ENCODE measurements around the gene IQGAP2.

The IQGAP2 gene

GRCh38 chr5:76694317-76694716 is 291.2 kb downstream of the IQGAP2 start:
- no peak for DNase-seq

GRCh38 chr5:76695346-76695745 is 292.3 kb downstream of the IQGAP2 start:
- DNase-seq, result no peak

DNA sequence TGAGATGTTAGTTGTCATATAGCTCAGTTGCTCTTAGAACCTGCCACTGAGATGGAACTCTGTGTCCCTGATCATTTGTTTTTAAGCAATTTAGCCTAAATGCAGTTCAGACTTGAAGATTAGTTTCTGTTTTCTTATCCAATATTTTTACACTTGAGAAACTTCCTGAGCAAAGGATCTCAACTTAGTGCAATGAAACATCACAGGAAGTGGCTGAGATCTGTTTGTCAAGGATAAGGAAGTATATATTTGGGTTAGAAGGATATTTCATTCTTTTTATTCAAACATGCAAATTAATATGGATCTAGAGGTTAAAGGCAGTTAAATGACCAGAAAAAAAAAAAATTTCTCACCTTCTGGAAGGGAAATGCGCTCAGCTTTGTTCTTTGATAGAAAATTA is 293.2 kb downstream of the IQGAP2 start:
- DNase-seq, result no peak

DNA sequence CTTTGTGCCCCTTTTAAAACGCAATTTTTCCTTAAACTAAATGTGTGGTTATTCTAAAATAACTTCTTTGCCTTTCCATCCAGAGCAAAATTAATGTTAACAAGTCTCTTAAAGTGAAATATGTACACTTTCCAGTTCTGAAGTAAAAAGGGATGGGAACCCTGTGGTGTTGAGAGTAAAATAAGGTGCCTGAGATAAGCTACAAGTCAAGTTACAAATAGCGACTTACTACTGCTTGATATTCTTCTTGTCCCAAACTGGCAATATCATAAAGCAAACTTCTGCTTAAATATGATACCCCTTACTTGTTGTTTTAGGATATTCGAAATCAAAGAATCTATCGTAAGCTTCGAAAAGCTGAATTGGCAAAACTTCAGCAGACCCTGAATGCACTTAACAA is 294.6 kb downstream of the IQGAP2 start:
- DNase-seq, result no peak

GRCh38 chr5:76700571-76700970 is 297.5 kb downstream of the IQGAP2 start:
- DNase-seq, result no peak

GRCh38 chr5:76701298-76701697 is 298.2 kb downstream of the IQGAP2 start:
- DNase-seq, result no peak

- DNase-seq, result no peak
These were observed 300.6 kb downstream of the IQGAP2 start for GRCh38 chr5:76703707-76704106.

- no peak for DNase-seq
These were observed 301.1 kb downstream of the IQGAP2 start for GRCh38 chr5:76704131-76704663.

- DNase-seq, result no peak
These were observed 302.5 kb downstream of the IQGAP2 start for GRCh38 chr5:76705574-76705973.

GRCh38 chr5:76709762-76710161 is 306.7 kb downstream of the IQGAP2 start:
- no peak for DNase-seq

GRCh38 chr5:76710991-76711390 is 307.9 kb downstream of the IQGAP2 start:
- DNase-seq, result no peak

GRCh38 chr5:76714751-76715485 is 311.8 kb downstream of the IQGAP2 start:
- DNase-seq, result peak; percentile 30

GRCh38 chr5:76715486-76715735 is 312.3 kb downstream of the IQGAP2 start:
- no peak for DNase-seq

DNA sequence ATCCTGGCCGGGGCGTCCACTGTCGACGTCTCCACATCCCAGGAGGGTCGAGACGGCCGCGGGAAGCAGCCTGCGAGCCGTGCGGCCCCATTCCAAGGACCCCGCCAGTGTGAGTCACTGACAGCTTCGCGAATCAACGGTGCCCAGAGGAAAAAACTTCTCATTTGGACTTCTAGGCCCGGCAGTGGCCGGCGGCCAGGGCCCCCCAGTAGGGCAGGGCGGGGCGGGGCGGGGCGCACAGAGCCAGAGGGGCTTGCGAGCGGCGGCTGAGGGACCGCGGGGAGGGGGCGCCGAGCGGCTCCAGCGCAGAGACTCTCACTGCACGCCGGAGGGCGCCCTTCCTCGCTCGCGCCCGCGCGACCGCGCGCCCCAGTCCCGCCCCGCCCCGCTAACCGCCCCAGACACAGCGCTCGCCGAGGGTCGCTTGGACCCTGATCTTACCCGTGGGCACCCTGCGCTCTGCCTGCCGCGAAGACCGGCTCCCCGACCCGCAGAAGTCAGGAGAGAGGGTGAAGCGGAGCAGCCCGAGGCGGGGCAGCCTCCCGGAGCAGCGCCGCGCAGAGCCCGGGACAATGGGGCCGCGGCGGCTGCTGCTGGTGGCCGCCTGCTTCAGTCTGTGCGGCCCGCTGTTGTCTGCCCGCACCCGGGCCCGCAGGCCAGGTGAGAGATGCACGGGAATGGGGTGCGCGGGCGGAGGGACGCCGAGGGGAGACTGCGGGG is 312.8 kb downstream of the IQGAP2 start, which contains the start of gene F2R:
Gene F2R (plus strand): TSS at position 391 of the 720 bp plus-strand sequence. CDS start 182 bp downstream, at position 573.
- DNase-seq, result peak; percentile 70

- peak; percentile 24 for DNase-seq
These were observed 313.5 kb downstream of the IQGAP2 start for GRCh38 chr5:76716456-76717157.

GRCh38 chr5:76717222-76718083 is 314.4 kb downstream of the IQGAP2 start:
- DNase-seq, result no peak

DNA sequence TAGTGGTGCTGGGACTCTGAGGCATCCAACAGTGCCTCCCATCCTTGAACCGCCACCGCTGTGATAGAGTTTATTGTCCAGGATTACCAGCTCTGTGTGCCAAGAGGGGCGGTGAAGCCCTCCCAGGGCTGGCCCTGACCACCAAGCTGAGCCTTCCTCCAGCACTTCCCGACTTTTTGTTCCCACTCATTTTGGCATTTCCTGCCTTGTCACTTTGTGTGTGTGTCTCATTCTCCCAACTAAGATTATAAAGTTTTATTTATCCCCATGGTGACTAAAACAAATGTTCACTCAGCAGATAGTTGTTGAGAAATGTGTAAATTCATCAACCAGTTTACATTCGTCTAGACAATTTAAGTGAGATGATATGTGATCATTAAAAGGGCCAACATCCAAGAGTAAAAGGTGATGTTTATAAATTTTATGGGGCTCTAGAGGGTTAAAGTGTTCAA is 315.3 kb downstream of the IQGAP2 start:
- no peak for DNase-seq

DNA sequence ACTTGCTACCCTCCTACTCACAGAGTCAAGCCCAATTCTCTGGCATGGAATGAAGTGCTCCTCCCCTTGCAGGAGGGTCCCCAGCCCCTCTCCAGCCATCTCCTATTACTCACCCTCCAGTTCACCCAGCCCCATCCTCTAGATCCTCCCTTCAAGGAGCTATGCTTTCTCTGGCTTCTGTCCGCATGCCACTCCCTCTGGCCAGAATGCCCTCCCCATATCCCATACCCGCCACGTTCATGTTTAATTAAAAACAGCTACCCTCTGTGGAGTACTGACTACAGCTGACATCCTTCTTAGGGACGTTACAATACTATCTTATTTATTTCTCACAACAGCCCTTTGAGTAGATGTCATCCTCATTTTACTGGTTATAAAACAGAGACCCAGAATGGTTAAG is 315.8 kb downstream of the IQGAP2 start:
- no peak for DNase-seq

- no peak for DNase-seq
These were observed 318.0 kb downstream of the IQGAP2 start for GRCh38 chr5:76720988-76721569.

- DNase-seq, result no peak
These were observed 320.2 kb downstream of the IQGAP2 start for GRCh38 chr5:76723266-76723665.

DNA sequence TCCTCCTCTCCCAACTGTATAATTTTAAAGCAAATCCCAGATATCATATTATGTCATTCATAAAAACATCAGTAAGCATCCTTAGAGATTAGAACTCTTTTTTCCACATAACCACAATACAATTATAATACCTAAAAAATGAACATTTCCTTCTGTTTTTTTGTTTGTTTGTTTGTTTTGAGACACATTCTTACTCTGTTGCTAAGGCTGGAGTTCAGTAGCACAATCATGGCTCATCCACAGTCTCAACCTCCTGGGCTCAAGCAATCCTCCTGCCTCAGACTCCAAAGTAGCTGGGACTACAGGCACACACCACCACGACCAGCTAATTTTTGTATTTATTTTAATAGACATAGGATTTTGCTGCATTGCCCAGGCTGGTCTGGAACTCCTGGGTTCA is 320.8 kb downstream of the IQGAP2 start:
- DNase-seq, result no peak

DNA sequence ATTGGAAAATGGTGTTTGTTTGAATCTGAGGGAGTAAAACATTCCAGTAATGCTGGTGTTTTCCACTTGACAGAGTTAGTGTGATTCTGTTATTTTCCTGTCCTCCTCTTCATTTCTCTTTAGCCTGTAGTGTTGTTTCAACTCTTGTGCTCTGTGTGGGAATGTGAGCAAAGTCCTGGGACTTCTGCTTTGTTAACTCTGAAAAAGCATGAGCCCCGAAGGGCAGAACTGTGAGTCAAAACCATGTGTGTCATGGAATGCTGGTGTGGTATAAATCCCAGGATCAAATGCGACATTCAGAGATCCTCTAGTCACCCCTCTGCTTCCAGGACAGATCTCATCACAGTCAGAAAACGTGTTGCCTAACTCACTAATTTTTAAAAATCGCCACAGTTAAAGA is 321.8 kb downstream of the IQGAP2 start:
- DNase-seq, result no peak
